ENCODE results near the gene SUN2. TPM values are rescaled to one million over a fixed set of nuclear protein-coding genes. Genes with fewer than 3 reads are reported as not detected.

SUN2 gene
- total and polyA plus RNA-seq, 2 donors (not counting 3 experiments of a cell fraction or from before 2014, with no cell fraction given) = 76.7 to 133 TPM

- Histone ChIP-seq H3K27ac (ENCODE audit: insufficient read depth, low read depth, low read length) (no peak overlapping the region), H4K20me1 (replicated peaks; ENCODE audit: control insufficient read depth, extremely low read depth, insufficient read depth, low read length) (peaks cover 7% of the 10 kb centered on the region), H3K9me1 (replicated peaks; ENCODE audit: control insufficient read depth, extremely low read depth, insufficient read depth, low read length) (no peaks in the 10 kb centered on the region), H3K4me2 (ENCODE audit: insufficient read depth, low read length) (peak overlapping the region; percentile 97), H3K9ac (replicated peaks; ENCODE audit: extremely low read depth, insufficient read depth, low read length) (no peak overlapping the region), H3K36me3 (ENCODE audit: control insufficient read depth in 2 of 2, extremely low read depth in 1 of 2, insufficient read depth in 2 of 2, low read length in 2 of 2) (peaks cover 0 to 3% of the 10 kb centered on the region in 2 experiments), H2AFZ (ENCODE audit: low read depth, low read length) (no peak overlapping the region), H3K79me2 (ENCODE audit: control insufficient read depth, insufficient read depth, low read length) (peaks cover 68% of the 10 kb centered on the region), H3K4me3 (replicated peaks in 1 of 3; ENCODE audit: insufficient read depth in 1 of 3, low read depth in 1 of 3, low read length in 3 of 3) (no peak overlapping the region), H3K27me3 (ENCODE audit: control insufficient read depth in 2 of 2, insufficient read depth in 2 of 2, low read length in 2 of 2) (no peaks in the 10 kb centered on the region), H3K4me1 (ENCODE audit: control insufficient read depth, extremely low read depth, insufficient read depth, low read length) (peaks cover 28% of the 10 kb centered on the region), H3K9me3 (replicated peaks; ENCODE audit: control insufficient read depth, insufficient read depth, low read length) (no peaks in the 10 kb centered on the region)
- no peak for DNase-seq (ENCODE audit: low read depth, low spot score)
- FAIRE-seq = no peak
- BruUV-seq (replicated peaks) = no TSS peak
- ChIA-PET POLR2A (no interaction called here), CTCF (interaction anchor here (1.7 to 3.3 kb wide), 2 partner anchors 10 kb away, joined by 11 to 19 read pairs; no protein-coding TSS in a partner anchor)
- dilution Hi-C loops (cut with MboI; ENCODE audit: extremely low pct_ligation_motif_present, low sequenced_read_pairs) = no loop called here
- intact Hi-C loops (cut with micrococcal nuclease) = loop anchor here (10.0 kb wide), 1 partner anchor 203 kb away; the partner anchor contains the start of gene DDX17
- TF ChIP-seq JUN (IDR thresholded peaks at IDR 0.05; ENCODE audit: borderline replicate concordance, insufficient read depth, insufficient read length, low read depth) (no peak), FOS (IDR thresholded peaks at IDR 0.05; ENCODE audit: borderline replicate concordance, insufficient read depth, low read length) (no peak), MYC (IDR thresholded peaks at IDR 0.05; ENCODE audit: low read depth, low read length) (no peak), POLR2AphosphoS5 (IDR thresholded peaks at IDR 0.05; ENCODE audit: insufficient read depth, low read depth, low read length) (no peak), GATA2 (IDR thresholded peaks at IDR 0.05; ENCODE audit: insufficient read depth, insufficient read length, low read depth, low read length) (no peak), MAX (IDR thresholded peaks at IDR 0.05; ENCODE audit: insufficient read depth, insufficient read length) (no peak), POLR2A (IDR thresholded peaks at IDR 0.05; ENCODE audit: low read depth, low read length) (no peak), EZH2 (IDR thresholded peaks at IDR 0.05; ENCODE audit: borderline replicate concordance, low read depth, low read length, severe bottlenecking) (no peak)
- TF ChIP-seq, protein P1, sequence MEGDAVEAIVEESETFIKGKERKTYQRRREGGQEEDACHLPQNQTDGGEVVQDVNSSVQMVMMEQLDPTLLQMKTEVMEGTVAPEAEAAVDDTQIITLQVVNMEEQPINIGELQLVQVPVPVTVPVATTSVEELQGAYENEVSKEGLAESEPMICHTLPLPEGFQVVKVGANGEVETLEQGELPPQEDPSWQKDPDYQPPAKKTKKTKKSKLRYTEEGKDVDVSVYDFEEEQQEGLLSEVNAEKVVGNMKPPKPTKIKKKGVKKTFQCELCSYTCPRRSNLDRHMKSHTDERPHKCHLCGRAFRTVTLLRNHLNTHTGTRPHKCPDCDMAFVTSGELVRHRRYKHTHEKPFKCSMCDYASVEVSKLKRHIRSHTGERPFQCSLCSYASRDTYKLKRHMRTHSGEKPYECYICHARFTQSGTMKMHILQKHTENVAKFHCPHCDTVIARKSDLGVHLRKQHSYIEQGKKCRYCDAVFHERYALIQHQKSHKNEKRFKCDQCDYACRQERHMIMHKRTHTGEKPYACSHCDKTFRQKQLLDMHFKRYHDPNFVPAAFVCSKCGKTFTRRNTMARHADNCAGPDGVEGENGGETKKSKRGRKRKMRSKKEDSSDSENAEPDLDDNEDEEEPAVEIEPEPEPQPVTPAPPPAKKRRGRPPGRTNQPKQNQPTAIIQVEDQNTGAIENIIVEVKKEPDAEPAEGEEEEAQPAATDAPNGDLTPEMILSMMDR (IDR thresholded peaks at IDR 0.05; ENCODE audit: extremely low read depth in 1 of 2, insufficient read depth in 1 of 2, low read depth in 1 of 2, low read length in 2 of 2) = no peak
Measured at GRCh38 chr22:38707984-38708383, 47.8 kb downstream of the SUN2 start.
